Myocyte (in vitro differentiated cells): ENCODE data around the gene MAL. TPM values are rescaled to one million over a fixed set of nuclear protein-coding genes. Genes with fewer than 3 reads are reported as not detected.
"Not testable (repeated sequence)": the region's sequence is repeated elsewhere in the genome, so short reads cannot be mapped to it uniquely, and the experiment has no call there.

Source experiments
- DNase-seq: peaks from one replicate; pipeline ENCODE4 v3.0.0-alpha.2; 2012; ENCODE audit warnings: low read depth
- total RNA-seq: library from RNA; depleted of rRNA; stranded (reverse); fragments of >200 nt; gene quantifications from 2 replicates; pipeline ENCODE4 v1.2.3, GENCODE V29; 2014

MAL gene
- total RNA-seq, 1 donor from 2014 or later = 2.2 TPM

GRCh38 chr2:95032341-95032740 lies 6.8 kb downstream of the MAL start:
- no peak for DNase-seq

DNA sequence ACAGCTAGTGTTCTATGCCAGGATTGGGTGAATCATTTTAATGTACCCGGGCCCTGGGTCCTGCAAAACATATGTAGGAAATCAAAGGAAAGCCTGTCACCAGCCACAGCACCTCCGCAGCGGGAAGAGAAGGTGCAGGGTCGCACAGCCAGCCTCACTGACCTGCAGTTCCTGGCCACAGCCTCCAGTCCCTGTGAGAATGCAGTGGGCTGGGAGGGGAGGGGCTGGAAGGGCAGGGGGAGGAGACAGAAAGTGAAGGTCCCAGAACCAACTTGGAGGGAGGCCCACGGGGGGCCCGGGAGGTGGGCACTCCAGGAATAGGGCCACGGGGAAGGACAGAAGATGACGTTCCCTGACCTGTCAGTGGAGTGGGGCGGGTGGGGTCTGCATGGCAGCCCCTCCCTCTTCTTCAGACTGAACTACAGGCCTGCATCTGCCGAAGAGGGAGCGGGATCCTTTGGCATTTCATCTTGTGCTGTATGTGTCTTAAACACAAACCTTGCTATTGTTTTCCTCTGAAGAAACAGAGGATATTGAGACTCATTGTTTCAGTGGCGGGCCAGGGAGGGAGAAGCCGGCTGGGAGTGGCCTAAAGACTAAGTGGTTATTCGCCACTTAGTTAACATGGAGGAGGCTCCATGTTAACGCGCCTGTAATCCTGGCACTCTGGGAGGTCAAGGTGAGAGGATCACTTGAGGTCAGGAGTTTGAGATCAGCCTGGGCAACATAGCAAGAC lies 7.5 kb downstream of the MAL start:
- DNase-seq = no peak

GRCh38 chr2:95034221-95034620 lies 8.7 kb downstream of the MAL start:
- peak; percentile 78 for DNase-seq

GRCh38 chr2:95034818-95035217 lies 9.3 kb downstream of the MAL start:
- no peak for DNase-seq

DNA sequence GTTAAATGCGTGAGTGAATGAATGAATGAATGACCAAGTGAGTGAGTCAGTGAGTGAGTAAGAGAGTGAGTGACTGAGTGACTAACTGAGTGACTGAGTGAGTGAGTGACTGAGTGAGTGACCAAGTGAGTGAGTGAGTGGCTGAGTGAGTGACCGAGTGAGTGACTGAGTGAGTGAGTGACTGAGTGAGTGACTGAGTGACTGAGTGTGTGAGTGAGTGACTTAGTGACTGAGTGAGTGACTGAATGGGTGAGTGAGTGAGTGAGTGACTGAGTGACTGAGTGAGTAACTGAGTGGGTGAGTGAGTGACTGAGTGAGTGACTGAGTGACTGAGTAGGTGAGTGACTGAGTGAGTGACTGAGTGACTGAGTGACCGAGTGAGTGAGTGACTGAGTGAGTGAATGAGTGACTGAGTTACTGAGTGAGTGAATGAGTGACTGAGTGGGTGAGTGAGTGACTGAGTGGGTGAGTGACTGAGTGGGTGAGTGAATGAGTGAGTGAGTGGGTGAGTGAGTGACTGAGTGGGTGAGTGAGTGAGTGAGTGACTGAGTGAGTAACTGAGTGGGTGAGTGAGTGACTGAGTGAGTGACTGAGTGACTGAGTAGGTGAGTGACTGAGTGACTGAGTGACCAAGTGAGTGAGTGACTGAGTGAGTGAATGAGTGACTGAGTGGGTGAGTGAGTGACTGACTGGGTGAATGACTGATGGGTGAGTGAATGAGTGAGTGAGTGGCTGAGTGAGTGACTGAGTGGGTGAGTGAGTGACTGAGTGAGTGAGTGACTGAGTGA lies 11.3 kb downstream of the MAL start:
- DNase-seq = no peak

DNA sequence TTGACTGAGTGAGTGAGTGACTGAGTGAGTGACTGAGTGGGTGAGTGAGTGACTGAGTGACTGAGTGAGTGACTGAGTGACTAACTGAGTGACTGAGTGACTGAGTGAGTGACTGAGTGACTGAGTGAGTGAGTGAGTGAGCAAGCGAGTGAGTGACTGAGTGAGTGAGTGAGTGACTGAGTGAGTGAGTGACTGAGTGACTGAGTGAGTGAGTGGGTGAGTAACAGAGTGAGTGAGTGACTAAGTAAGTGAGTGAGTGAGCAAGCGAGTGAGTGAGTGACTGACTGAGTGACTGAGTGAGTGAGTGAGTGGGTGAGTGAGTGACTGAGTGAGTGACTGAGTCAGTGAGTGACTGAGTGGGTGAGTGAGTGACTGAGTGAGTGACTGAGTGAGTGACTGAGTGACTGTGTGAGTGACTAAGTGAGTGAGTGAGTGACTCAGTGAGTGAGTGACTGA lies 11.9 kb downstream of the MAL start:
- DNase-seq = no peak

DNA sequence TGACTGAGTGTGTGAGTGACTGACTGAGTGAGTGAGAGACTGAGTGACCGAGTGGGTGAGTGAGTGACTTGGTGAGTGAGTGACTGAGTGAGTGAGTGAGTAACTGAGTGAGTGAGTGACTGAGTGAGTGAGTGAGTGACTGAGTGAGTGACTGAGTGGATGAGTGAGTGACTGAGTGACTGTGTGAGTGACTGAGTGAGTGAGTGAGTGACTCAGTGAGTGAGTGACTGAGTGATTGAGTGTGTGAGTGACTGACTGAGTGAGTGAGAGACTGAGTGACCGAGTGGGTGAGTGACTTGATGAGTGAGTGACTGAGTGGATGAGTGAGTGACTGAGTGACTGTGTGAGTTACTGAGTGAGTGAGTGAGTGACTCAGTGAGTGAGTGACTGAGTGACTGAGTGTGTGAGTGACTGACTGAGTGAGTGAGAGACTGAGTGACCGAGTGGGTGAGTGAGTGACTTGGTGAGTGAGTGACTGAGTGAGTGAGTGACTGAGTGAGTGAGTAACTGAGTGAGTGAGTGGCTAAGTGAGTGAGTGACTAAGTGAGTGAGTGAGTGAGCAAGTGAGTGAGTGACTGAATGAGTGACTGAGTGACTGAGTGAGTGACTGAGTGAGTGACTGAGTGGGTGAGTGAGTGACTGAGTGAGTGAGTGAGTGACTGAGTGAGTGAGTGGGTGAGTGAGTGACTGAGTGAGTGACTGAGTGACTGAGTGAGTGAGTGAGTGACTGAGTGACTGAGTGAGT lies 12.5 kb downstream of the MAL start:
- DNase-seq = not testable (repeated sequence)

- DNase-seq = no peak
Measured at GRCh38 chr2:95038635-95039298, 13.3 kb downstream of the MAL start.

DNA sequence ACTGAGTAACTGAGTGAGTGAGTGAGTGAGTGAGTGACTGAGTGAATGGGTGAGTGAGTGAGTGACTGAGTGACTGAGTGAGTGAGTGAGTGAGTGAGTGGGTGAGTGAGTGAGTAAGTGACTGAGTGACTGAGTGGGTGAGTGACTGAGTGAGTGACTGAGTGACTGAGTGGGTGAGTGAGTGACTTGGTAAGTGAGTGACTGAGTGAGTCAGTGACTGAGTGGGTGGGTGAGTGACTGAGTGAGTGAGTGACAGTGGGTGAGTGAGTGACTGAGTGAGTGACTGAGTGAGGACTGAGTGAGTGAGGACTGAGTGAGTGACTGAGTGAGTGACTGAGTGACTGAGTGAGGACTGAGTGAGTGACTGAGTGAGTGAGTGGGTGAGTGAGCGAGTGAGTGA lies 13.9 kb downstream of the MAL start:
- no peak for DNase-seq

DNA sequence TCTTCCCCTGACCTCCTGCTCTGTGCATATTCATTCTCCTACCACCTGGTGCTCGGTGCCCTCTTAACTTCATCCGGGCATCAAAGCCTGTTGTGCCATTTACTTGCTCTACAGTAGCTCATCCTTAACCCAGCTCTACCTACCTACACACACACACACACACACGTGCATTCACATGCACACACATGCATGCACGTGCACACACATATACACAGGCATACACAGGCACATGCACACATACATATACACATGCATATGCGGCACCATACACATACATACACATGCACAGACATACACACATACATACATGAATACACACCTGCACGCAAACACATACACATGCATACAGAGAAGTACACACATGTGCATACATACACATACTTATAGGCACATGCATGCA lies 14.5 kb downstream of the MAL start:
- no peak for DNase-seq

- no peak for DNase-seq
Measured at GRCh38 chr2:95040426-95040825, 14.9 kb downstream of the MAL start.

DNA sequence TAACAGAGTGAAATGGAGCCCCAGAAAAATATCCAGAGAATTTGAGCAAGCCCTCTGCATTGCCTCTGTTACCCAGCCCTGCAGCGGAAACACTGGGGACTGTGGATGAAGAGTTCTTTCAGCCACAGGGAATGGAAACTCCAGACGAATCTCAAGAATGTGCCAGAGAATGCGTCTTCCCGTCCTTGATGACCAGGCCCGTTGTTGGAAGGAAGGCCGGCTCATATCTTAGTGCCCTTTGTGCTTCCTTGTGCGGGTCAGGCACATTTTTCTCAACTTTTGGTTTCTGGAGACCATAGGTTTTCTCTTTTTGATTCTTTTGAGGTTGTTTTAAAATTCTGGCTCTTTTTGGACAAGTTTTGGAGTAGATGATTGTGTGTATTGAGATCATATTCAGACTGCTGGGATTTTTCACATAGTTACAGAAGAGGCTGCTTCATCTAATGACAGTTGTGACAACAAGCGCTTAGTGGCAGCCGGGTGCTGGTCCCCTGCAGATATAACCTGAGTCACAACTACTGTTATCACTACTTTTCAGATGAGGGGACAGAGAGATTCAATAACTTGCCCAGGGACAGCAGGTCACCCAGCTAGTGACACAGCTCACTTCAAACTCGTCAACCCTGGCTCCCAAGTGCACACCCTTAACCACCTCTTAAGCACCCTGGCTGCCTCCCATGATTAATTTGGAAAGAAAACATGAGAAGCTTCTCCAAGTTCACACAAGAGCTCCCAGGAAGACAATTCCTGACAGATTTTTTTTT lies 15.7 kb downstream of the MAL start:
- DNase-seq = no peak

GRCh38 chr2:95041824-95042442 lies 16.4 kb downstream of the MAL start:
- no peak for DNase-seq

GRCh38 chr2:95042472-95043271 lies 17.2 kb downstream of the MAL start:
- peak; percentile 87 for DNase-seq

DNA sequence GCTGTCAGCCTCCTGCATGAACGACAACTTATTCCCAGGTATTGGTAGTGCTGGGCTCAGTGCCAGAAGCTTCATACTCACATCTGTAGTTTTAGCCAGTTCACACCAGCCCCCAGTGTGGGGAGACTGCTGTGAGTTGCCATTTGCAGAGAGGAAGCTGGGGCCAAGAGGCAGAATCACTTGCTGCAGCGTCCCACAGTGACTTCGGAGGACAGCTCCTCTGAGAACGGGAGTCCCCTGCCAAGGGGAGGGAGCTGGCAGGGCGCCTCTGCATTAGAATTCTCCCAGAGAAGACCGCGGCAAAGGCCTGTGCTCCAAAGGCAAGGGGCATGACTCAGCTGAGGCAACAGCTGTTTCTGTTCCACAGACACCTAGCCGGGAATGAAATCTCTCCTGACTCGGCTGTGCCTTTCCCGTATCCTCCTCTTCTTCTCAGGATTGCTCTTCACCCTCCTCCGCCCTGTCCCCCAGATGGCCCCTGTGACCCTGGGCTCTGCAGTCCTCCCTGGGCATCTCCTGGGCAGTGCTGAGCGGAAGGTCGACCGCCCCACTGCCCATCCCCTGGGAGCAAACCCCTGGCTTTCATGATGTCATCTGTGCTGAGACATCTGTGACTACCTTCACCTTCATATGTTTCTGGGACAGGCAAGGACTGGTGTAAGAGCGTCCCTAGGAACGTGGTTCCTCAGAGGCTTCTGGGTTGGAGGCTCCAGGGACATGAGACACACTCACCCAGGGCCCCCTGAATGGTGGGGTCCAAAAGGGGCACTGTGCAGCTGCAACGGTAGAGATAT lies 18.0 kb downstream of the MAL start:
- peak; percentile 97 for DNase-seq

GRCh38 chr2:95044601-95045000 lies 19.1 kb downstream of the MAL start:
- peak; percentile 28 for DNase-seq

GRCh38 chr2:95046371-95047112 lies 21.0 kb downstream of the MAL start:
- DNase-seq = no peak
